Measurements from ENCODE around the gene TOP3A. TPM values are rescaled to one million over a fixed set of nuclear protein-coding genes. Genes with fewer than 3 reads are reported as not detected.

Gene TOP3A
- total RNA-seq, 4 donors from 2014 or later = 12.0 to 79.0 (median 32.1) TPM

GRCh38 chr17:18248811-18249210, 66.0 kb downstream of the TOP3A start:
- Histone ChIP-seq H3K27ac (peak overlapping the region in 1 of 4 donors; percentile 59), H3K27me3 (no peaks in the 10 kb centered on the region), H3K9me3 (no peaks in the 10 kb centered on the region), H3K4me3 (no peak overlapping the region), H3K36me3 (peaks cover 0 to 49% (median 24%) of the 10 kb centered on the region in 4 donors), H3K4me1 (peaks cover 0 to 19% (median 4%) of the 10 kb centered on the region in 4 donors)
- 86% methylated on average over 7 of the region's 7 CpGs; no CpG with 5 or more reads in 1 of the 2 donors for WGBS, 2 donors (ENCODE audit: low coverage in 1 of 2)
- TF ChIP-seq POLR2A (IDR thresholded peaks at IDR 0.05) (no peak), EP300 (IDR thresholded peaks at IDR 0.05; ENCODE audit: low read depth) (no peak), POLR2AphosphoS5 (IDR thresholded peaks at IDR 0.05) (no peak), CTCF (IDR thresholded peaks at IDR 0.05) (no peak)
- no peak for DNase-seq
- in situ Hi-C loops (cut with MboI; ENCODE audit: low pct_ligation_motif_present in 1 of 4, low pct_unique_long_range_greater_than_20kb in 1 of 4, low sequenced_read_pairs in 3 of 4) = no loop called here
- intact Hi-C loops (cut with DNase I; ENCODE audit: low total_unique reads) = no loop called here

GRCh38 chr17:18248300-18248731, 66.5 kb downstream of the TOP3A start:
- Histone ChIP-seq H3K27me3 (no peaks in the 10 kb centered on the region), H3K36me3 (peaks cover 0 to 44% (median 21%) of the 10 kb centered on the region in 4 donors), H3K9me3 (no peaks in the 10 kb centered on the region), H3K4me3 (no peak overlapping the region), H3K4me1 (peaks cover 0 to 19% (median 4%) of the 10 kb centered on the region in 4 donors), H3K27ac (peak overlapping the region in 2 of 4 donors; percentile 30 to 59)
- in situ Hi-C loops (cut with MboI; ENCODE audit: low pct_ligation_motif_present in 1 of 4, low pct_unique_long_range_greater_than_20kb in 1 of 4, low sequenced_read_pairs in 3 of 4) (no loop called here), intact Hi-C loops (cut with DNase I; ENCODE audit: low total_unique reads) (no loop called here)
- TF ChIP-seq EP300 (IDR thresholded peaks at IDR 0.05; ENCODE audit: low read depth) = no peak
- TF ChIP-seq POLR2A (IDR thresholded peaks at IDR 0.05) = no peak
- peak in 1 of 3 donors; percentile 4 for TF ChIP-seq POLR2AphosphoS5 (IDR thresholded peaks at IDR 0.05)
- TF ChIP-seq CTCF (IDR thresholded peaks at IDR 0.05) = peak; percentile 52 to 71 (median 60)
- 32% methylated on average over 9 of the region's 9 CpGs; no CpG with 5 or more reads in 1 of the 2 donors for WGBS, 2 donors (ENCODE audit: low coverage in 1 of 2)
- peak; percentile 67 for DNase-seq

- in situ Hi-C loops (cut with MboI; ENCODE audit: low pct_ligation_motif_present in 1 of 4, low pct_unique_long_range_greater_than_20kb in 1 of 4, low sequenced_read_pairs in 3 of 4) (no loop called here), intact Hi-C loops (cut with DNase I; ENCODE audit: low total_unique reads) (no loop called here)
- H3K4me3 ChIP-seq = no peak overlapping the region
- H3K36me3 ChIP-seq = peaks cover 0 to 39% (median 18%) of the 10 kb centered on the region in 4 donors
- H3K4me1 ChIP-seq = peaks cover 0 to 19% (median 4%) of the 10 kb centered on the region in 4 donors
- H3K27me3 ChIP-seq = no peaks in the 10 kb centered on the region
- peak overlapping the region in 3 of 4 donors; percentile 59 to 77 (median 62) for H3K27ac ChIP-seq
- no peak for DNase-seq
- no peaks in the 10 kb centered on the region for H3K9me3 ChIP-seq
- WGBS, 2 donors (ENCODE audit: low coverage in 1 of 2) = 70% methylated on average over 21 of the region's 30 CpGs; no CpG with 5 or more reads in 1 of the 2 donors
- TF ChIP-seq EP300 (IDR thresholded peaks at IDR 0.05; ENCODE audit: low read depth) (no peak), CTCF (IDR thresholded peaks at IDR 0.05) (no peak), POLR2AphosphoS5 (IDR thresholded peaks at IDR 0.05) (no peak), POLR2A (IDR thresholded peaks at IDR 0.05) (no peak)
Observed at GRCh38 chr17:18247613-18248001, 67.2 kb downstream of the TOP3A start.

GRCh38 chr17:18246880-18247612, 67.7 kb downstream of the TOP3A start:
- Histone ChIP-seq H3K36me3 (peaks cover 0 to 33% (median 15%) of the 10 kb centered on the region in 4 donors), H3K4me1 (peaks cover 0 to 19% (median 4%) of the 10 kb centered on the region in 4 donors), H3K27me3 (no peaks in the 10 kb centered on the region), H3K27ac (peak overlapping the region; percentile 55 to 77 (median 60)), H3K4me3 (peak overlapping the region in 2 of 4 donors; percentile 6 to 21), H3K9me3 (no peaks in the 10 kb centered on the region)
- peak; percentile 44 for TF ChIP-seq POLR2A (IDR thresholded peaks at IDR 0.05)
- TF ChIP-seq POLR2AphosphoS5 (IDR thresholded peaks at IDR 0.05) = peak in 2 of 3 donors; percentile 43 to 62
- no peak for TF ChIP-seq EP300 (IDR thresholded peaks at IDR 0.05; ENCODE audit: low read depth)
- DNase-seq = peak; percentile 93
- in situ Hi-C loops (cut with MboI; ENCODE audit: low pct_ligation_motif_present in 1 of 4, low pct_unique_long_range_greater_than_20kb in 1 of 4, low sequenced_read_pairs in 3 of 4) (no loop called here), intact Hi-C loops (cut with DNase I; ENCODE audit: low total_unique reads) (no loop called here)
- 46% methylated on average over 44 of the region's 46 CpGs; no CpG with 5 or more reads in 1 of the 2 donors for WGBS, 2 donors (ENCODE audit: low coverage in 1 of 2)

Measured in transverse colon (tissue), 4 donors.